Fibroblast of villous mesenchyme (primary cell): ENCODE data around the gene LRRC55. TPM values are rescaled to one million over a fixed set of nuclear protein-coding genes. Genes with fewer than 3 reads are reported as not detected.

Source experiments
- DNase-seq: peaks from one replicate; pipeline ENCODE4 v3.0.0-alpha.2; 2010; ENCODE audit warnings: low read depth
- H3K4me3 ChIP-seq: 2 replicates; pipeline ENCODE4 v1.5.1; 2011; ENCODE audit warnings: low read depth, mild to moderate bottlenecking, low read length
- total RNA-seq: library from RNA; depleted of rRNA; stranded (reverse); fragments of >200 nt; gene quantifications from 2 replicates; pipeline ENCODE4 v1.2.3, GENCODE V29; 2012
- TF ChIP-seq, protein P1 (sequence below): IDR thresholded peaks from 2 replicates; pipeline ENCODE4 v1.5.1; 2012; ENCODE audit warnings: low read depth, mild to moderate bottlenecking, low read length; ENCODE audit not compliant: insufficient read depth

Gene LRRC55
- total RNA-seq, 1 donor = not detected

DNA sequence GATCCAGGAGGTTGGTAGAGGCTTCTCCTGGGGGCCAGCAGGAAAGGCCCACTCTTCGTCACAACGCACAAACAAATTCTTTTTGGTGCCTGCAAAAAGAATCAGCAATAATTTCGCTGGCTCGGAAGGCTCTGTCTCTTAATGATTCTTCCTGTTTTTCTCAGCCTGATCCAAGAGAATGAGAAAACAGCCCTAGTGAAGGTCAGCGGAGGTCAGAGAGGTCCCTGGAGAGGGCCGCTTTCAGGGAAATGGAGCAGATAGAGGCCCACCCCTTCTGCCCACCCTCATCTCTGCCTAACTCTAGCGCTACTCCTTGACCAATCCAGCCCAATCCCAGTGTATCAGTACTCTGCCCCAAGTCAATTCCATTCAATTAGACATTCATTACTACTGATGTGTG, 19.2 kb downstream of the LRRC55 start:
- TF ChIP-seq, protein P1, sequence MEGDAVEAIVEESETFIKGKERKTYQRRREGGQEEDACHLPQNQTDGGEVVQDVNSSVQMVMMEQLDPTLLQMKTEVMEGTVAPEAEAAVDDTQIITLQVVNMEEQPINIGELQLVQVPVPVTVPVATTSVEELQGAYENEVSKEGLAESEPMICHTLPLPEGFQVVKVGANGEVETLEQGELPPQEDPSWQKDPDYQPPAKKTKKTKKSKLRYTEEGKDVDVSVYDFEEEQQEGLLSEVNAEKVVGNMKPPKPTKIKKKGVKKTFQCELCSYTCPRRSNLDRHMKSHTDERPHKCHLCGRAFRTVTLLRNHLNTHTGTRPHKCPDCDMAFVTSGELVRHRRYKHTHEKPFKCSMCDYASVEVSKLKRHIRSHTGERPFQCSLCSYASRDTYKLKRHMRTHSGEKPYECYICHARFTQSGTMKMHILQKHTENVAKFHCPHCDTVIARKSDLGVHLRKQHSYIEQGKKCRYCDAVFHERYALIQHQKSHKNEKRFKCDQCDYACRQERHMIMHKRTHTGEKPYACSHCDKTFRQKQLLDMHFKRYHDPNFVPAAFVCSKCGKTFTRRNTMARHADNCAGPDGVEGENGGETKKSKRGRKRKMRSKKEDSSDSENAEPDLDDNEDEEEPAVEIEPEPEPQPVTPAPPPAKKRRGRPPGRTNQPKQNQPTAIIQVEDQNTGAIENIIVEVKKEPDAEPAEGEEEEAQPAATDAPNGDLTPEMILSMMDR = no peak
- no peak overlapping the region for H3K4me3 ChIP-seq
- DNase-seq = no peak

DNA sequence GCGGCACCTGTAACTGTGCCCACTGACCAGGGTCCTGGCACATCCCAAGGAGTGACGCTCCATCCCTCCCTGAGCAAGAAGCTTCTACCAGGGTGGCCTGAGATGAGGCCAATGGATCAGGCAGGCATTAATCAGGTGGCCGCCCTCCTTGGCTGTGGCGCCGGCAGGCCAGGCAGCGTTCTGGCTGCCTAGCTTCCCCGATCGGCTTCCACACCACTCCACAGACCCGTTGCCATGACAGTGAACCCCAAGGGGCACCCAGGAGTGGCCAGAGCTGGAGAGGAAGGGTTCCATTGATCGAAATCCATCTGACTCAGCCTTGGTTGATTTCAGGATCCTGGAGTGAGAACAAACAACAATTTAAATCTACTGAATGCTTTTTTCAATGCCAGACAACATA, 20.5 kb downstream of the LRRC55 start:
- H3K4me3 ChIP-seq = no peak overlapping the region
- TF ChIP-seq, protein P1 = no peak
- no peak for DNase-seq

DNA sequence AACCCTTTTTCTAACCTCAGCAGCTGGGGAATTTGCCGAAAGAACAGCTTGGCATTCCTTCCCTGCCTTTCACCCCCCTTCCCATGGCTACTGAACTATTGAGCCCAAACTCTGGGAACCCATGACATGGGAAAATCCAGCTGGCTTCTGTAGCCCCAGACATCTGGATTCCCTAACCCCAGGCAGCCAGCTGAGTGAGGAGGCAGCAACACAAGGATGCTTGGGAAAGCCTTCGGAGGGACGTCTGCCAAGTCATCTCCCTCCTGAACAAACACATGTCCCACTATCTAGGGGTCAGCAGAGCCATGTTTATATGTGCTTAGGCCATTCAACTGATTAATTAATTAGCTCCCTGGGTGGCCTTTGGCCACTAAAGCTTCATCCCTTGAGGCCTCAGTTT, 21.6 kb downstream of the LRRC55 start:
- DNase-seq = peak; percentile 93
- TF ChIP-seq, protein P1 = no peak
- H3K4me3 ChIP-seq = no peak overlapping the region

DNA sequence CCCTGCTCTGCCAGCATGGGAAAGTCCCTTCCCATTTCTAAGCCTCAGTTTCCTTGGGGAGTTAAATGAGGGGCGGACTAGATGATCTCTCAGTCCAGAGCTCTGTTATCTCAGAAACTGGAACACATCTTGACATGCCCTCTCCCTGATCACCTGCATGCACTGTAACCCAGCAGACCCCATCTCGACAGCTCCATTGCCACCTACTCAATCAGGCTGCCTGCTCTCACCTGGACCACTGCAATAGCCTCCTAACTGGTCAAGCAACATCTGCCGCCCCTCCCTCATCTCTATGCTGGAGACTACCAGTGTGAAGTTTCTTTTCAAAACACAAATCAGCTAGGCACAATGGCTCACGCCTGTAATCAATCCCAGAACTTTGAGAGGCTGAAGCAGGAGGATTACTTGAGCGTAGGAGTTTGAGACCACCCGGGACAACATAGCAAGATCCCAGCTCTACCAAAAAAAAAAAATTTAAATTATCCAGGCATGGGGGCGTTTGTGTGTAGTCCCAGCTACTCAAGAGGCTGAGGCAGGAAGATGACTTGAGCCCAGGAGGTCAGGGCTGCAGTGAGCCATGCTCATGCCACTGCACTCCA, 22.2 kb downstream of the LRRC55 start:
- H3K4me3 ChIP-seq = no peak overlapping the region
- DNase-seq = no peak
- TF ChIP-seq, protein P1 = no peak

DNA sequence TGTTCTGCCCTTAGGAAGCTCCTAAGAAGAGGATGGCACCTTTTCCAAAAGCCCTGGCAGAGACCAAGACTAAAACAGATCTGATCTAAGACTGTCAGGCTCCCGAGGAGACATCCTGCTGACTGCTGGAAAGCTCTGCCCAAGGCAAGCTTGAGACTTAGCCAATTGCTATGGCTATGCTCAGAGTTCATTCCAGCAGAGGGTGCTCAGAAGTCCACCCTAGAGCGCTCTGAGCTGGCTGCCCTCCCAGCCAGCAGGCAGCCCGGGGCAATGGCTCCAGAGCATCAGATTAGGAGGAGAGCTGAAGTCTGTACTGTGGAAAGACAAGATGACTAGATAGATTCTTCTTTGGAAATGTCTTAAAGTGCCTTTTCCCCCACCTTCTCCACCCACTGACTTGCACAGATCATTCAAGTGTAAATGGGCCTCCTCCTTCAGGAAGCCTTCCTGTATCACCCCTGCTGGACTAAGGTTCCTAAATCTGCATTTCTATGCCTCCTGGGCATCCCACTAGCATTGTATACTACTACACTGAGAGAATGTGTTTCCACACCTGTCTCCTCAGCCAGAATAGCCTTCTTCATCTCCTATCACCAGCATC, 23.4 kb downstream of the LRRC55 start:
- TF ChIP-seq, protein P1 = peak; percentile 31
- H3K4me3 ChIP-seq = no peak overlapping the region
- DNase-seq = peak; percentile 45

DNA sequence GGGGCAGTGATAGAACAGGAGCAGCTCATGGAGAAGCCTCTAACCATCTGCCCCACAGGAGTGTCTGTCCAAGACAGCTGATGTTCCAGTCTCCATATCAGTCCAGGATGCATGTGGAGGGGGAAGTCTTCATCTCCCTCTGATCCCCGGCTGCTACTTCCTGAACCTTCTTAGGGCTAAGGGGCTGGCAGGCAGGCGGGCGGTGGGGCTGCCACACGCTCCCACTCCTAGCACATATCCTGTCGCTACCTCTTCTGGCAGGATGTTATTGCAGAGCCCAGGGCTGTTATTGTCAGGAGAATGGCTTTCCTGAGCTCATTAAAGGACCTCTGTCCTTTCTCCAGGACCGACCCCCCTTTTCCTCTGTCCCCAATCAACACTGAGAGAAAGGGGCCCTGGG, 25.4 kb downstream of the LRRC55 start:
- H3K4me3 ChIP-seq = no peak overlapping the region
- TF ChIP-seq, protein P1 = no peak

DNA sequence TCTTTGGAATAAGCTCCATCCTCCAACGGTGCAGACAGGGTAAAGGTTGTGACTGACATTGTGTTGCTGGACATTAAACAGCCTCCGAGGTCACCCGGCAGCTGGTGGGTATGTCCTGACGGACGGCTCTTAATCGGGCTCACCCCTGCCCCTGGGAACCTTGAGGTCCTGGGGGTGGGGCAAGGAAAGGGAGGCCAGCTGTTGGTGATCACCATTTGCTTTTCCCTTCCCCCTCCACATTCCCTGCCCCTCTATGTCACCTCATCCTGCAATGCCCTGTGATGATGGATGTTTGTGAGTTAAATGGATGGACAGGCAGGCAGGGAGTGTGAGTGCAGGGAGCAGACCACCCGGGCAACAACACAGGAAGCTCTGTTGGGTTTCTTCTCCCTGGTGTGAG, 29.0 kb downstream of the LRRC55 start:
- no peak for DNase-seq
- no peak overlapping the region for H3K4me3 ChIP-seq
- TF ChIP-seq, protein P1 = no peak

More for the DNA sequence above, 25.4 kb downstream of the LRRC55 start:
- no peak for DNase-seq
